Measurements from ENCODE around the gene VWA3B.
"Not testable (repeated sequence)": the region's sequence is repeated elsewhere in the genome, so short reads cannot be mapped to it uniquely, and the experiment has no call there.

DNA sequence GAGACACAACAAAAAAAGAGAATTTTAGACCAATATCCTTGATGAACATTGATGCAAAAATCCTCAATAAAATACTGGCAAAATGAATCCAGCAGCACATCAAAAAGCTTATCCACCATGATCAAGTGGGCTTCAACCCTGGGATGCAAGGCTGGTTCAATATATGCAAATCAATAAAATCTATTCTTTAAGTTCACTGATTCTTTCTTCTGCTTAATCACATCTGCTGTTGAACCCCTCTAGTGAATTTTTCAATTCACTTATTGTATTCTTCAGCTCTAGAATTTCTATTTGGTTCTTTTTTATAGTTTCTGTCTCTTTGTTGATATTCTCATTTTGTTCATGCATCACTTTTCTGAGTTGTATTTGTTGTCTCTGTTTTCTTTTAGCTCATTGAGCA, 181.3 kb downstream of the VWA3B start:
- TF ChIP-seq, protein P1, sequence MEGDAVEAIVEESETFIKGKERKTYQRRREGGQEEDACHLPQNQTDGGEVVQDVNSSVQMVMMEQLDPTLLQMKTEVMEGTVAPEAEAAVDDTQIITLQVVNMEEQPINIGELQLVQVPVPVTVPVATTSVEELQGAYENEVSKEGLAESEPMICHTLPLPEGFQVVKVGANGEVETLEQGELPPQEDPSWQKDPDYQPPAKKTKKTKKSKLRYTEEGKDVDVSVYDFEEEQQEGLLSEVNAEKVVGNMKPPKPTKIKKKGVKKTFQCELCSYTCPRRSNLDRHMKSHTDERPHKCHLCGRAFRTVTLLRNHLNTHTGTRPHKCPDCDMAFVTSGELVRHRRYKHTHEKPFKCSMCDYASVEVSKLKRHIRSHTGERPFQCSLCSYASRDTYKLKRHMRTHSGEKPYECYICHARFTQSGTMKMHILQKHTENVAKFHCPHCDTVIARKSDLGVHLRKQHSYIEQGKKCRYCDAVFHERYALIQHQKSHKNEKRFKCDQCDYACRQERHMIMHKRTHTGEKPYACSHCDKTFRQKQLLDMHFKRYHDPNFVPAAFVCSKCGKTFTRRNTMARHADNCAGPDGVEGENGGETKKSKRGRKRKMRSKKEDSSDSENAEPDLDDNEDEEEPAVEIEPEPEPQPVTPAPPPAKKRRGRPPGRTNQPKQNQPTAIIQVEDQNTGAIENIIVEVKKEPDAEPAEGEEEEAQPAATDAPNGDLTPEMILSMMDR (IDR thresholded peaks at IDR 0.05) = not testable (repeated sequence)
- TF ChIP-seq ZFX (IDR thresholded peaks at IDR 0.05; ENCODE audit: borderline replicate concordance) = not testable (repeated sequence)
